Common myeloid progenitor, CD34-positive (primary cell): ENCODE results near the gene TTBK2.

Experiments
- CTCF ChIA-PET: fragments of 350-600 bp; sonication (Branson Sonifier 250); formaldehyde crosslinking; loops from one replicate; lab custom pipeline; 2021; ENCODE audit warnings: antibody characterized with exemption; lab: Charles Lee
- POLR2A ChIA-PET: fragments of 350-600 bp; sonication (Branson Sonifier 250); formaldehyde crosslinking; loops from one replicate; lab custom pipeline; 2021; ENCODE audit warnings: antibody characterized with exemption; lab: Charles Lee
- DNase-seq, 3 donors: peaks; one replicate each; pipeline versions ENCODE4 v3.0.0 to v3.0.0-alpha.2; 2013
- H3K27ac ChIP-seq, 2 experiments: 1 replicate in 1 of 2; 2 replicates in 1 of 2; pipeline ENCODE4 v1.7.0; 2013; ENCODE audit warnings: inconsistent platforms in 2 of 2, low read length in 2 of 2, mild to moderate bottlenecking in 2 of 2, low read depth in 1 of 2, moderate library complexity in 1 of 2; ENCODE audit not compliant: severe bottlenecking in 2 of 2, insufficient read depth in 1 of 2, poor library complexity in 1 of 2
- H3K27me3 ChIP-seq, 5 experiments: replicated peaks in 2 of 5; 1 replicate in 3 of 5; 2 replicates in 2 of 5; pipeline versions ENCODE4 v1.6.1 to v1.7.0; 2013; ENCODE audit warnings: low read length in 4 of 5, mild to moderate bottlenecking in 2 of 5, moderate library complexity in 2 of 5, inconsistent platforms in 1 of 5; ENCODE audit not compliant: insufficient read depth in 5 of 5, control insufficient read depth in 4 of 5
- H3K36me3 ChIP-seq, 4 experiments: 1 replicate in 2 of 4; 2 replicates in 2 of 4; pipeline versions ENCODE4 v1.6.1 to v1.7.0; 2013; ENCODE audit warnings: low read length in 3 of 4, control low read depth in 1 of 4, mild to moderate bottlenecking in 1 of 4; ENCODE audit not compliant: control insufficient read depth in 4 of 4, insufficient read depth in 4 of 4
- H3K4me1 ChIP-seq, 4 experiments: 1 replicate in 3 of 4; 2 replicates in 1 of 4; pipeline versions ENCODE4 v1.6.1 to v1.7.1; 2013; ENCODE audit warnings: low read length in 3 of 4, mild to moderate bottlenecking in 3 of 4, control low read depth in 1 of 4, inconsistent platforms in 1 of 4, moderate library complexity in 1 of 4; ENCODE audit not compliant: control insufficient read depth in 4 of 4, insufficient read depth in 4 of 4; ENCODE audit errors: control extremely low read depth in 1 of 4
- H3K4me3 ChIP-seq, 7 experiments: 1 replicate in 4 of 7; 2 replicates in 3 of 7; pipeline versions ENCODE4 v1.5.1 to v1.7.0; 2013; ENCODE audit warnings: mild to moderate bottlenecking in 7 of 7, low read length in 6 of 7, moderate library complexity in 6 of 7, inconsistent platforms in 2 of 7, low read depth in 2 of 7, control low read depth in 1 of 7; ENCODE audit not compliant: insufficient read depth in 4 of 7, control insufficient read depth in 1 of 7; ENCODE audit errors: extremely low read depth in 1 of 7
- H3K9me3 ChIP-seq, 5 experiments: 1 replicate in 4 of 5; 2 replicates in 1 of 5; pipeline versions ENCODE4 v1.6.1 to v1.7.1; 2013; ENCODE audit warnings: low read length in 4 of 5, mild to moderate bottlenecking in 2 of 5, inconsistent platforms in 1 of 5, low read depth in 1 of 5, moderate library complexity in 1 of 5; ENCODE audit not compliant: control insufficient read depth in 4 of 5, insufficient read depth in 2 of 5; ENCODE audit errors: control extremely low read depth in 1 of 5
- WGBS: methylation state at CpG from one replicate; pipeline ENCODE4 v1.1.5; 2013; ENCODE audit not compliant: insufficient coverage; 5-methylcytosine and 5-hydroxymethylcytosine counted together

TTBK2 gene

DNA sequence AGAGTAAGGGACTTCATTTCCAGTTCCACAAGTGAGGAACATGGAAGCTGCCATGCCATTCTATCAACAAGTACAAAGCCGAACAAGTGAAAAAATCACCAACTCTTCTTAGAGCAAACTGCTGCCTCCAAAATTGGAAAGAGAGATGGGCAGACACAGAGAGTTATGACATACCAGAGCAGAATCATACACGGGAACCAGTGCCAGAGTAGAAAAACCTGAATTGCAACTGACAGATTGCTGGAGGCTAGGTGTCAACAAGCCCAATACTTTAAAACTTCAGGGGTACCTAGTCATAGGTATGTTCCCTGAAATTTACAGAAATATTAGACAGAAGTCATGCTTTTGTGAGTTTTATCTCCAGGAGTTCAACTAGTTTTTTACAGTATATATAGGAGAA, 62.0 kb downstream of the TTBK2 start:
- ChIA-PET POLR2A (interaction anchor here (0.6 kb wide), 1 partner anchor 507 kb away, joined by 4 read pairs; no protein-coding TSS in a partner anchor), CTCF (interaction anchor here (1.3 kb wide), 1 partner anchor 11 kb away, joined by 3 read pairs; no protein-coding TSS in a partner anchor)
- H3K4me1 ChIP-seq: no peaks in the 10 kb centered on the region
- 100% methylated on average over 2 of the region's 2 CpGs for WGBS
- no peaks in the 10 kb centered on the region for H3K27me3 ChIP-seq
- H3K36me3 ChIP-seq: peaks cover under 1 to 25% (median 5%) of the 10 kb centered on the region in 4 experiments
- no peak for DNase-seq
- H3K27ac ChIP-seq: no peak overlapping the region
- H3K9me3 ChIP-seq: peaks cover 0 to 3% (median 0%) of the 10 kb centered on the region in 5 experiments
- no peak overlapping the region for H3K4me3 ChIP-seq

DNA sequence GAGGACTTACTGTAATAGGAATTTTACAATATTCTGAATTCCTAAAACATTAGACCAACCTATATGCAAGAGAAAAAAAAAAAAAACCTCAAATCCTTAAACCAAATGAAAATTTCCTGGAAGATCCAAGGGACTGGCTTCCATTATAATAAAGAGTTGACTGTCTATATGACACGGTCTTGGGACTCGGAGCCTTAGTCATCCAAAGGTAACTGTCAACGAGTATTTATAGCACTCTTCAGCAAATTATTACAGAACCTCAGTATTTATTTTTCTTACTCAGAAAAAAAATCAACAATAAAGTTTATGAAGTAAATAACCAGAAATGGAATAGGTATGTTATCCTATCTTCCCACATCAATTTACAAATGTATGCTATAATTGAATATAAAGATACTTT, 66.0 kb downstream of the TTBK2 start:
- DNase-seq: no peak
- ChIA-PET POLR2A (no interaction called here), CTCF (no interaction called here)
- Histone ChIP-seq H3K4me3 (no peak overlapping the region), H3K27ac (no peak overlapping the region), H3K36me3 (peaks cover 7 to 18% (median 9%) of the 10 kb centered on the region in 4 experiments), H3K27me3 (no peaks in the 10 kb centered on the region), H3K4me1 (no peaks in the 10 kb centered on the region), H3K9me3 (peaks cover 0 to 3% (median 0%) of the 10 kb centered on the region in 5 experiments)
- 83% methylated on average over 1 of the region's 3 CpGs for WGBS

DNA sequence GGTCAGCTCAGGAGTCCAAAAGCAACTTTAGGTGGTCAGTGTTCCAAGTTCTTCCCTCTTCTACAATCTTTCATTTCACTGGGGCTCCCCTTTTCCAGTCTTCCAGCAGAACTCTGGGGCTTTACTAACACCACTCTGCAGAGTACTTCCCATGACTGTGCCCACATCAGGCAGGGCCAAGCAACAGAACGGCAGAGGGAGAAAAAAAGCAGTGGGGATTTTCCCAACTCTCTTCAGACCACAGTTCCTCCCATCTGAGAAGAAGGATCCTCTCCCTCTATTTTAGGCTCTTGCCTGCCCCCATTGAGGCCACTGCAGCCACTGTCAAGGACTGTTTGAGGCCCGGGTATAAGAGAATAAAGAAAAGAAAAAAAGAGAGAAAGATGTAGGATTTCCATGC, 70.7 kb downstream of the TTBK2 start:
- Histone ChIP-seq H3K4me1 (no peaks in the 10 kb centered on the region), H3K4me3 (no peak overlapping the region), H3K9me3 (peaks cover 0 to 5% (median 0%) of the 10 kb centered on the region in 5 experiments), H3K27me3 (no peaks in the 10 kb centered on the region), H3K27ac (no peak overlapping the region), H3K36me3 (peaks cover 5 to 10% (median 6%) of the 10 kb centered on the region in 4 experiments)
- POLR2A ChIA-PET: no interaction called here
- DNase-seq: no peak
- WGBS: no CpG with 5 or more reads among the region's 2 CpGs
- CTCF ChIA-PET: no interaction called here

DNA sequence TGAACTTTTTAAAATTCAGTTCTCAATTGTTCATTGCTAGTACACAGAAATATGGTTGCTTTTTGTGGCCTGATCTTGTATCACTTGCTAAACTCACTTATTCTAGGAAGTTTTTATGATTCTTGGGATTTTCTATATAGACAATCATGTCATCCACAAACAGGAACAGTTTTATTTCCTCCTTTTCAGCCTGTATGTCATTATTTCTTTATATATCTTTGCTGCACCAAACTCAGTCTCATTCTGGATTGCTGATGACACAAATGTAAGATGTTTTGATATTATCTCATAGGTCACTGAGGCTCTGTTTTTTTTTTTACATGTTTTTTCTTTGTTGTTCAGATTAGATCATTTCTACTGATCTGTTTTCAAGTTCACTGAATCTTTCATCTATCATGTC, 71.7 kb downstream of the TTBK2 start:
- H3K27ac ChIP-seq: no peak overlapping the region
- DNase-seq: no peak
- no peaks in the 10 kb centered on the region for H3K4me1 ChIP-seq
- no peaks in the 10 kb centered on the region for H3K27me3 ChIP-seq
- CTCF ChIA-PET: no interaction called here
- peaks cover 3 to 14% (median 6%) of the 10 kb centered on the region in 5 experiments for H3K9me3 ChIP-seq
- no peak overlapping the region for H3K4me3 ChIP-seq
- POLR2A ChIA-PET: no interaction called here
- H3K36me3 ChIP-seq: peaks cover 8 to 14% (median 9%) of the 10 kb centered on the region in 4 experiments

DNA sequence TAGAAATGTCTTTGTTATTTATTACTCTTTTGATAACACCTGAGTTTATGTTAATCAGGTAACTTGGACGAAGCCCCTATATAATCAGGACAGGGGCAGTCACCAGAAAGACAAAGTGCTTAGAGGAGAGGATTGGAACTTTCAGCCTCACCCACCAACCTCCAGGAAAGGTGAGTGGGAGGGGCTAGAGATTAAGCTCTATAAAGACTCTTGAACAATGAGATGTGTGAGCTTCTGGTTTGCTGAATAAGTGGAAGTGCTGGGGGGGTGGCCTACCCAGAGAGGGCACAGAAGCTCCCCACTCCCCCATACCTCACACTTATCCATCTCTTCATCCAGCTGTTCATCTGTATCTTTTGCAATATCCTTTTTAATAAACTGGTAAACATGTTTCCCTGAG, 73.9 kb downstream of the TTBK2 start:
- Histone ChIP-seq H3K4me3 (no peak overlapping the region), H3K27me3 (no peaks in the 10 kb centered on the region), H3K27ac (no peak overlapping the region), H3K4me1 (no peaks in the 10 kb centered on the region), H3K36me3 (peaks cover 7 to 14% (median 8%) of the 10 kb centered on the region in 4 experiments), H3K9me3 (peaks cover 3 to 19% (median 8%) of the 10 kb centered on the region in 5 experiments)
- ChIA-PET POLR2A (no interaction called here), CTCF (interaction anchor here (0.8 to 1.0 kb wide), 2 partner anchors 13 to 109 kb away, joined by 3 read pairs; no protein-coding TSS in a partner anchor)
- DNase-seq: no peak
- no CpG with 5 or more reads among the region's 1 CpG for WGBS

DNA sequence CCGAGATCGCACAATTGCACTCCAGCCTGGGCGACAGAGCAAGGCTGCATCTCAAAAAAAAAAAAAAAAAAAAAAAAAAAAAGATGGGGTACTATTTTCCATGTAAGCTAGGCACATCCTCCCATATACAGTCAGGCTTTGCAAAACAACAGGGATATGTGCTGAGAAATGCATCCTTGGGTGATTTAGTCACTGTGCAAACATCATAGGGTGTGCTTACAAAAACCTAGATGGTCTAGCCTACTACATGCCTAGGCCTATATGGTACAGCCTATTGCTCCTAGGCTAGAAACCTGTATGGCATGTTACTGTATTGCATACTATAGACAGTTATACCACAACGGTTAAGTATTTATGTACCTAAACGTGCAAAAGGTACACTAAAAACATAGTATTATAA, 75.0 kb downstream of the TTBK2 start:
- CTCF ChIA-PET: no interaction called here
- POLR2A ChIA-PET: no interaction called here

DNA sequence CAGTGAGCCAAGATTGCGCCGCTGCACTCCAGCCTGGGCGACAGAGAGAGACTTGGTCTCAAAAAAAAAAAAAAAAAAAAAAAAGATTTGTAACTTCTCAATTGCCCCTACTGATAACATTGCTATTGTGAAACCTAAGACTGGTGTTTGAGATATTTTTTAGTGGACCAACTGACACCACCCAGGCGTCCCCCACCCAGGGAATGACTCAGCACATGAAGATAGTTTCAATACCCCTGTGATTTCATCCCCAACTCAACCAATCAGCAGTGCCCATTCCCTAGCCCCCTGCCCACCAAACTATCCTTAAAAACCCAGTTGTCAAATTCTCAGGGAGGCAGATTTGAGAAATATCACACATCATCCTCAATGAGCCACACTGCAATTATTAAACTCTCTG, 76.9 kb downstream of the TTBK2 start:
- CTCF ChIA-PET: interaction anchor here (1.1 kb wide), 1 partner anchor 195 kb away, joined by 3 read pairs; no protein-coding TSS in a partner anchor
- POLR2A ChIA-PET: no interaction called here
- H3K4me1 ChIP-seq: no peaks in the 10 kb centered on the region
- no CpG with 5 or more reads among the region's 4 CpGs for WGBS
- peaks cover 3 to 19% (median 8%) of the 10 kb centered on the region in 5 experiments for H3K9me3 ChIP-seq
- no peak overlapping the region for H3K4me3 ChIP-seq
- DNase-seq: peak in 2 of 3 donors; percentile 1 to 16
- H3K36me3 ChIP-seq: peaks cover 3 to 25% (median 5%) of the 10 kb centered on the region in 4 experiments
- no peaks in the 10 kb centered on the region for H3K27me3 ChIP-seq
- H3K27ac ChIP-seq: no peak overlapping the region

More for the DNA sequence above, 75.0 kb downstream of the TTBK2 start:
- Histone ChIP-seq H3K4me3 (no peak overlapping the region), H3K9me3 (peaks cover 3 to 19% (median 8%) of the 10 kb centered on the region in 5 experiments), H3K4me1 (no peaks in the 10 kb centered on the region), H3K27ac (no peak overlapping the region), H3K27me3 (no peaks in the 10 kb centered on the region), H3K36me3 (peaks cover 7 to 14% (median 8%) of the 10 kb centered on the region in 4 experiments)
- 100% methylated on average over 2 of the region's 5 CpGs for WGBS
- DNase-seq: no peak
